MCF 10A (cell line): ENCODE results near the gene CUEDC1. TPM values are rescaled to one million over a fixed set of nuclear protein-coding genes. Genes with fewer than 3 reads are reported as not detected.

Experiments
- BruUV-seq: library from RNA; stranded (reverse); fragments of 400-500 nt; replicated peaks from 2 replicates; lab custom pipeline; 2021; lab: Mats Ljungman, UMichigan
- CTCF ChIA-PET: fragments of 300-600 bp; sonication (Branson Sonifier 250); formaldehyde crosslinking; extraction: SDS; loops from one replicate; lab custom pipeline; 2021; ENCODE audit warnings: antibody characterized with exemption, inconsistent platforms; lab: Yijun Ruan, JAX
- POLR2A ChIA-PET: fragments of 300-600, 350-650 bp; sonication (Branson Sonifier 250); formaldehyde crosslinking; extraction: SDS; loops from one replicate; lab custom pipeline; 2020; ENCODE audit warnings: antibody characterized with exemption, inconsistent platforms; lab: Yijun Ruan, JAX
- DNase-seq: peaks from one replicate; pipeline ENCODE4 v3.0.0-alpha.2; 2018; ENCODE audit not compliant: unreplicated experiment
- H3K27ac Mint-ChIP-seq: one replicate; pipeline ENCODE4 v1.8.0; 2022; ENCODE audit warnings: mild to moderate bottlenecking, low read depth, mixed read lengths; ENCODE audit not compliant: unreplicated experiment
- H3K27me3 Mint-ChIP-seq: one replicate; pipeline ENCODE4 v1.8.0; 2022; ENCODE audit warnings: mixed read lengths; ENCODE audit not compliant: insufficient read depth, unreplicated experiment
- H3K36me3 Mint-ChIP-seq: one replicate; pipeline ENCODE4 v1.8.0; 2022; ENCODE audit warnings: mild to moderate bottlenecking, moderate library complexity, mixed read lengths; ENCODE audit not compliant: insufficient read depth, unreplicated experiment
- H3K4me1 Mint-ChIP-seq: one replicate; pipeline ENCODE4 v1.8.0; 2022; ENCODE audit warnings: mixed read lengths; ENCODE audit not compliant: insufficient read depth, unreplicated experiment
- H3K4me3 Mint-ChIP-seq: one replicate; pipeline ENCODE4 v1.8.0; 2022; ENCODE audit warnings: mild to moderate bottlenecking, moderate library complexity, mixed read lengths; ENCODE audit not compliant: unreplicated experiment
- H3K9me3 Mint-ChIP-seq: one replicate; pipeline ENCODE4 v1.8.0; 2022; ENCODE audit warnings: mixed read lengths; ENCODE audit not compliant: unreplicated experiment
- CTCF ChIP-seq: fragments of 200-600 bp; IDR thresholded peaks from one replicate; pipeline ENCODE4 v1.8.0; 2022; ENCODE audit warnings: antibody characterized with exemption, mild to moderate bottlenecking; ENCODE audit not compliant: unreplicated experiment
- intact Hi-C: fragments of 100-400 bp; cut with micrococcal nuclease; formaldehyde crosslinking; loops from 2 replicates; pipeline ENCODE4 v1.14.1; 2022
- total RNA-seq: library from RNA; stranded (reverse); gene quantifications from 2 replicates; pipeline ENCODE4 v1.2.3, GENCODE V29; 2022

Gene CUEDC1
- total RNA-seq, 1 experiment from 2014 or later = 15.6 TPM

DNA sequence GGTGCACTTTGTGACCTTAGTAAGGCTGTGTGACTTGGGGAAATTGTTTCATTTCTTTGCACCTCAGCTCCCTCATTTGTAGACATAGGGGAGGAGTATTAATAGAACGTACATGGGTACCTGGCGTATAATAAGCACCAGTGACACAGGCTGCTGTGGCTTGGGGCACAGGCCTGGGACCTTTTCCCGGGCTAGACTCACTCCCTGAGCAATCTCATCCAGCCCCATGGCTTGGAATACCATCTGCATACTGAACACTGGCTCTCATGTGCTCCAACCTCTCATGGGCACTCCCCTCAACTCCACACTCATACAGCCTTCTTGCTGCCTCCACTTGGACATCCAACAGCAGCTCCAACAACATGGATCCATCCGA, 64.4 kb downstream of the CUEDC1 start:
- no peak for DNase-seq
- Mint-ChIP-seq H3K27ac (peak overlapping the region; percentile 90), H3K36me3 (no peaks in the 10 kb centered on the region), H3K9me3 (no peaks in the 10 kb centered on the region), H3K27me3 (no peaks in the 10 kb centered on the region), H3K4me3 (no peak overlapping the region), H3K4me1 (peaks cover 41% of the 10 kb centered on the region)
- intact Hi-C loops = loop anchor here (1.0 to 5.0 kb wide), 2 partner anchors 12 to 34 kb away; no protein-coding TSS in a partner anchor
- no peak for TF ChIP-seq CTCF
- BruUV-seq = no TSS peak
- POLR2A ChIA-PET = interaction anchor here (0.8 to 4.1 kb wide), 10 partner anchors 11 to 109 kb away, joined by 3 to 45 read pairs (median 4); no protein-coding TSS in a partner anchor
- CTCF ChIA-PET = interaction anchor here (0.5 to 7.8 kb wide), 15 partner anchors 10 to 115 kb away, joined by 3 to 81 read pairs (median 5); partner anchors contain the start of gene CUEDC1

DNA sequence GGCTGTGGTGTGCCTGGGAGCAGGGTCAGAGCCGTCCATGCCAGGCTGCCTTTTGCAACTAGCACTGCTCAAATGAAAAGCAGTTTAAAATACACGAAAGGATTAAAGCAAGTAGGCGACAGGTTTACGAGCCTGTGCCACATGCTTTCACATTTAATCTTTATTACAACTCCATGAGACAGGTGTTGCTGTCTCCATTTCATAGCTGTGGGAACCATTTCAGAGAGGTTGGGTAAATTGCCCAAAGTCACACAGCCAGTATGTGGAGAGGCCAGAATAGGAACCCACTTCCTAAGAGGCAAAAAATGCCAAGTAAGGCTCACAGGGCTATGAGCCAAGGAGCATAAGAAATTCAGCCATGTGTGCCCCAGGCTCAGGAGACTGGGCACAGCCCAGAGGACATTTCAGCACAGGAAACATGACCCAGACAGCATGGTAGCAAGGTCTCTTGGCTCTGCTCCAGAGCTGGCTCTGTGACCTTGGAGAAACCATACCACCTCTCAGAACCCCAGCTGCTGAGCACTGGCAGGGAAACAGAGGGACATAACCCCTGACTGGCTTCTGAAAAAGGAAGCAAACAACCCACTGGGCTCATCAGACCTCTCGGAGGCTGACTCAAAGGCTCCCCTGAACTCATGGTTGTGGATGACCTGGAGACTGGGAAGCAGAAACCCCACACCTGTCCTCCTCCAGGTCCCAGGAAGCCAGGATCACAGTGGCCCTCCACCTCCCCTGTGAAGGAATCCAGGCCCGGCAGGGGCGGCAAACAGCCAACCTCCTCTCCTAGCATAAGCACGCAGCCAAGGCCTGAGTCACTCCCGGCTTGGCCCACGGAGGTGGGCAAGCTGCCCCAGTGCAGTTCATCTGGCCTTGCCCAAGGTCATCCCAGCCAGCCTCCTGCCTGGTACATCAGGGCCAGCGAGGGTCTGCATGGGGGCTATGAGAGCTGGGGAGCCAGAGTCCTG, 65.0 kb downstream of the CUEDC1 start:
- peaks cover 41% of the 10 kb centered on the region for H3K4me1 Mint-ChIP-seq
- peak; percentile 92 for DNase-seq
- BruUV-seq = no TSS peak
- no peaks in the 10 kb centered on the region for H3K27me3 Mint-ChIP-seq
- POLR2A ChIA-PET = interaction anchor here (0.5 to 4.1 kb wide), 11 partner anchors 10 to 1272 kb away, joined by 3 to 45 read pairs (median 4); no protein-coding TSS in a partner anchor
- H3K36me3 Mint-ChIP-seq = peaks cover 2% of the 10 kb centered on the region
- H3K27ac Mint-ChIP-seq = peak overlapping the region; percentile 90
- no peaks in the 10 kb centered on the region for H3K9me3 Mint-ChIP-seq
- TF ChIP-seq CTCF = no peak
- CTCF ChIA-PET = interaction anchor here (0.5 to 7.8 kb wide), 15 partner anchors 11 to 115 kb away, joined by 3 to 81 read pairs (median 4); partner anchors contain the start of gene CUEDC1
- intact Hi-C loops = loop anchor here (1.0 to 5.0 kb wide), 2 partner anchors 11 to 33 kb away; no protein-coding TSS in a partner anchor
- peak overlapping the region; percentile 25 for H3K4me3 Mint-ChIP-seq

- no TSS peak for BruUV-seq
- intact Hi-C loops = no loop called here
- Mint-ChIP-seq H3K36me3 (peaks cover 11% of the 10 kb centered on the region), H3K27me3 (no peaks in the 10 kb centered on the region), H3K27ac (peak overlapping the region; percentile 90), H3K9me3 (no peaks in the 10 kb centered on the region), H3K4me1 (peaks cover 41% of the 10 kb centered on the region), H3K4me3 (no peak overlapping the region)
- TF ChIP-seq CTCF = no peak
- ChIA-PET POLR2A (interaction anchor here (0.5 to 2.4 kb wide), 5 partner anchors 19 to 1273 kb away, joined by 3 to 10 read pairs (median 3); partner anchors contain the start of gene MRPS23), CTCF (interaction anchor here (1.3 to 7.8 kb wide), 5 partner anchors 10 to 110 kb away, joined by 4 to 81 read pairs (median 28); no protein-coding TSS in a partner anchor)
- no peak for DNase-seq
Measured at GRCh38 chr17:57889252-57889651, 66.0 kb downstream of the CUEDC1 start.
